Neural cell (in vitro differentiated cells): ENCODE measurements around the gene G6PC3. TPM values are rescaled to one million over a fixed set of nuclear protein-coding genes. Genes with fewer than 3 reads are reported as not detected.

Source experiments
- H2AFZ ChIP-seq: fragments of 200-600, 300-800 bp; sonication (generic), shearing (Covaris generic); 2 replicates; pipeline ENCODE4 v1.6.0; 2014; ENCODE audit warnings: low read depth, mild to moderate bottlenecking, antibody characterized with exemption, low read length, moderate library complexity
- H3F3A ChIP-seq: fragments of 200-600 bp; shearing (Covaris generic); 2 replicates; pipeline ENCODE4 v1.6.1; 2016; ENCODE audit warnings: mild to moderate bottlenecking, moderate library complexity, mixed read lengths, antibody characterized with exemption, low read length; ENCODE audit not compliant: insufficient read depth, poor library complexity, severe bottlenecking
- H3K27ac ChIP-seq: fragments of 200-600, 300-800 bp; sonication (generic), shearing (Covaris generic); 2 replicates; pipeline ENCODE4 v1.5.1; 2014; ENCODE audit warnings: mild to moderate bottlenecking, low read length, moderate library complexity
- H3K27me3 ChIP-seq: fragments of 300-800, 200-600 bp; sonication (generic), shearing (Covaris generic); 2 replicates; pipeline ENCODE4 v1.6.0; 2014; ENCODE audit warnings: mild to moderate bottlenecking, low read depth, low read length, moderate library complexity; ENCODE audit not compliant: insufficient read depth
- H3K36me3 ChIP-seq: fragments of 300-800, 200-600 bp; sonication (generic), shearing (Covaris generic); 2 replicates; pipeline ENCODE4 v1.5.1; 2014; ENCODE audit warnings: mild to moderate bottlenecking, antibody characterized with exemption, low read length, moderate library complexity; ENCODE audit not compliant: insufficient read depth
- H3K4me2 ChIP-seq: fragments of 300-800, 200-600 bp; sonication (generic), shearing (Covaris generic); 2 replicates; pipeline ENCODE4 v1.6.0; 2014; ENCODE audit warnings: mild to moderate bottlenecking, low read length
- H3K4me3 ChIP-seq: fragments of 300-800, 200-600 bp; sonication (generic), shearing (Covaris generic); 2 replicates; pipeline ENCODE4 v1.5.1; 2014; ENCODE audit warnings: mild to moderate bottlenecking, low read length, moderate library complexity
- H3K79me2 ChIP-seq: fragments of 200-600 bp; shearing (Covaris generic); replicated peaks from 2 replicates; pipeline ENCODE4 v1.6.0; 2014; ENCODE audit warnings: mild to moderate bottlenecking, low read length, moderate library complexity; ENCODE audit not compliant: insufficient read depth
- H3K9ac ChIP-seq: fragments of 300-800, 200-600 bp; sonication (generic), shearing (Covaris generic); 2 replicates; pipeline ENCODE4 v1.6.1; 2016; ENCODE audit warnings: mild to moderate bottlenecking, low read length, mixed read lengths
- H3K9me2 ChIP-seq: fragments of 200-600 bp; shearing (Covaris generic); 2 replicates; pipeline ENCODE4 v1.6.1; 2016; ENCODE audit warnings: mild to moderate bottlenecking, low read length, mixed read lengths; ENCODE audit not compliant: insufficient read depth
- H3K9me3 ChIP-seq: fragments of 200-600, 300-800 bp; sonication (generic), shearing (Covaris generic); 2 replicates; pipeline ENCODE4 v1.6.1; 2016; ENCODE audit warnings: mild to moderate bottlenecking, mixed run types, low read length, moderate library complexity, mixed read lengths
- H4K20me1 ChIP-seq: fragments of 200-600 bp; shearing (Covaris generic); 2 replicates; pipeline ENCODE4 v1.6.1; 2016; ENCODE audit warnings: mild to moderate bottlenecking, mixed run types; ENCODE audit not compliant: insufficient read depth
- CTCF ChIP-seq: fragments of 450-650 bp; IDR thresholded peaks from 2 replicates; pipeline ENCODE4 v1.5.1; 2014; ENCODE audit warnings: antibody characterized with exemption, mild to moderate bottlenecking, moderate library complexity; ENCODE audit not compliant: poor library complexity, severe bottlenecking
- EP300 ChIP-seq: fragments of 450-650 bp; conservative IDR thresholded peaks from 2 replicates; pipeline ENCODE4 v1.6.1; 2014; ENCODE audit warnings: antibody characterized with exemption, mild to moderate bottlenecking, moderate library complexity; ENCODE audit not compliant: poor library complexity, severe bottlenecking
- EZH2 ChIP-seq: fragments of 200-600, 300-800 bp; shearing (Covaris generic), sonication (generic); IDR thresholded peaks from 2 replicates; pipeline ENCODE4 v1.6.1; 2014; ENCODE audit warnings: antibody characterized with exemption, low read length, borderline replicate concordance, mild to moderate bottlenecking; ENCODE audit not compliant: insufficient read depth, poor library complexity, severe bottlenecking
- MXI1 ChIP-seq: fragments of 450-650 bp; conservative IDR thresholded peaks from 2 replicates; pipeline ENCODE4 v1.6.1; 2014; ENCODE audit warnings: antibody characterized with exemption, mild to moderate bottlenecking; ENCODE audit not compliant: poor library complexity, severe bottlenecking
- POLR2AphosphoS5 ChIP-seq: IDR thresholded peaks from 2 replicates; pipeline ENCODE4 v1.6.1; 2012
- RAD21 ChIP-seq: fragments of 450-650 bp; conservative IDR thresholded peaks from 2 replicates; pipeline ENCODE4 v1.6.1; 2014; ENCODE audit warnings: antibody characterized with exemption, mild to moderate bottlenecking, moderate library complexity
- SMC3 ChIP-seq: fragments of 450-650 bp; conservative IDR thresholded peaks from 2 replicates; pipeline ENCODE4 v1.6.1; 2014; ENCODE audit warnings: antibody characterized with exemption, mild to moderate bottlenecking, moderate library complexity; ENCODE audit not compliant: poor library complexity
- TAF1 ChIP-seq: IDR thresholded peaks from 2 replicates; pipeline ENCODE4 v1.6.1; 2012; ENCODE audit warnings: low read depth
- polyA plus RNA-seq: library from polyadenylated mRNA; depleted of rRNA; stranded (reverse); fragments of >200 nt; gene quantifications from 2 replicates; pipeline ENCODE4 v1.2.3, GENCODE V29; 2014
- TF ChIP-seq, protein P1 (sequence below): IDR thresholded peaks from 2 replicates; pipeline ENCODE4 v1.6.1; 2012; ENCODE audit warnings: borderline replicate concordance

The G6PC3 gene
- polyA plus RNA-seq, 1 donor from 2014 or later, result 10.8 TPM

DNA sequence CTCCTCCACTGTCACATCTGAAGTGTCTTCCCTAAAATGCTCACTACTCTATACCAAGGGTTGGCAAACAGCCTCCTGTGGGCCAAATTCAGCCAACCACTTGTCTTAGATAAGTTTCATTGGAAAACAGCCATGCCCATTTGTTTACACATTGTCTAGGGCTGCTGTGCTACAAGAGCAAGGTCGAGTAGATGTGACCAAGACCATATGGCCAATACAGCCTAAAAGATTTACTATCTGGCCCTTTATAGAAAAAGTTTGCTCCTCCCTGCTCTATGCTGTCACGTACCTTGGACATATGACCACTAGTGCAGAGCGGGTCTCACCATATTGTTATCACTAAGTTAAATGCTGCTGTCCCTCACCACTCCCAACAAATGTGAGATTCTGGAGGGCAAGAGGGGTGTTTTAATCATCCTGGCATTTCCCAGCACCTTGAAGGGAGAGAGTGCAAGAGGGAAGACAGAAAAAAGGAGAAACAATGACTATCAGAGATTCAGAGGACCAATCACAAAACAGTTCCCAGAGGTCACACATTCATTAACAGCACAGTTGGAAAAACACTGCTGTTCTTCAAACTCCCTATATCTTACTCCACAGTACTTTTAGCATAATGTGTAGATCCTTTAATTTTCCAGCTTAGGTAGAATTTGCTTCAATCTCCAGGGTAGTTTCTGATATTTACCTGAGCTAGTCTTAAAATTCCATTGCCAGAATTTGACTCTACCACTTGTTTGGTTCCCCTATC is 17.2 kb upstream of the G6PC3 start:
- H3K4me3 ChIP-seq, result no peak overlapping the region
- no peaks in the 10 kb centered on the region for H4K20me1 ChIP-seq
- no peaks in the 10 kb centered on the region for H3F3A ChIP-seq
- no peak overlapping the region for H3K27ac ChIP-seq
- no peaks in the 10 kb centered on the region for H3K79me2 ChIP-seq
- H3K4me2 ChIP-seq, result no peak overlapping the region
- TF ChIP-seq TAF1 (no peak), RAD21 (no peak), MXI1 (no peak), POLR2AphosphoS5 (no peak), EP300 (no peak), CTCF (no peak), SMC3 (no peak), EZH2 (no peak)
- TF ChIP-seq, protein P1, sequence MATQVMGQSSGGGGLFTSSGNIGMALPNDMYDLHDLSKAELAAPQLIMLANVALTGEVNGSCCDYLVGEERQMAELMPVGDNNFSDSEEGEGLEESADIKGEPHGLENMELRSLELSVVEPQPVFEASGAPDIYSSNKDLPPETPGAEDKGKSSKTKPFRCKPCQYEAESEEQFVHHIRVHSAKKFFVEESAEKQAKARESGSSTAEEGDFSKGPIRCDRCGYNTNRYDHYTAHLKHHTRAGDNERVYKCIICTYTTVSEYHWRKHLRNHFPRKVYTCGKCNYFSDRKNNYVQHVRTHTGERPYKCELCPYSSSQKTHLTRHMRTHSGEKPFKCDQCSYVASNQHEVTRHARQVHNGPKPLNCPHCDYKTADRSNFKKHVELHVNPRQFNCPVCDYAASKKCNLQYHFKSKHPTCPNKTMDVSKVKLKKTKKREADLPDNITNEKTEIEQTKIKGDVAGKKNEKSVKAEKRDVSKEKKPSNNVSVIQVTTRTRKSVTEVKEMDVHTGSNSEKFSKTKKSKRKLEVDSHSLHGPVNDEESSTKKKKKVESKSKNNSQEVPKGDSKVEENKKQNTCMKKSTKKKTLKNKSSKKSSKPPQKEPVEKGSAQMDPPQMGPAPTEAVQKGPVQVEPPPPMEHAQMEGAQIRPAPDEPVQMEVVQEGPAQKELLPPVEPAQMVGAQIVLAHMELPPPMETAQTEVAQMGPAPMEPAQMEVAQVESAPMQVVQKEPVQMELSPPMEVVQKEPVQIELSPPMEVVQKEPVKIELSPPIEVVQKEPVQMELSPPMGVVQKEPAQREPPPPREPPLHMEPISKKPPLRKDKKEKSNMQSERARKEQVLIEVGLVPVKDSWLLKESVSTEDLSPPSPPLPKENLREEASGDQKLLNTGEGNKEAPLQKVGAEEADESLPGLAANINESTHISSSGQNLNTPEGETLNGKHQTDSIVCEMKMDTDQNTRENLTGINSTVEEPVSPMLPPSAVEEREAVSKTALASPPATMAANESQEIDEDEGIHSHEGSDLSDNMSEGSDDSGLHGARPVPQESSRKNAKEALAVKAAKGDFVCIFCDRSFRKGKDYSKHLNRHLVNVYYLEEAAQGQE, result no peak
- H3K9me2 ChIP-seq, result no peaks in the 10 kb centered on the region
- no peaks in the 10 kb centered on the region for H3K36me3 ChIP-seq
- H3K9me3 ChIP-seq, result no peaks in the 10 kb centered on the region
- no peak overlapping the region for H2AFZ ChIP-seq
- H3K27me3 ChIP-seq, result no peaks in the 10 kb centered on the region
- no peak overlapping the region for H3K9ac ChIP-seq

DNA sequence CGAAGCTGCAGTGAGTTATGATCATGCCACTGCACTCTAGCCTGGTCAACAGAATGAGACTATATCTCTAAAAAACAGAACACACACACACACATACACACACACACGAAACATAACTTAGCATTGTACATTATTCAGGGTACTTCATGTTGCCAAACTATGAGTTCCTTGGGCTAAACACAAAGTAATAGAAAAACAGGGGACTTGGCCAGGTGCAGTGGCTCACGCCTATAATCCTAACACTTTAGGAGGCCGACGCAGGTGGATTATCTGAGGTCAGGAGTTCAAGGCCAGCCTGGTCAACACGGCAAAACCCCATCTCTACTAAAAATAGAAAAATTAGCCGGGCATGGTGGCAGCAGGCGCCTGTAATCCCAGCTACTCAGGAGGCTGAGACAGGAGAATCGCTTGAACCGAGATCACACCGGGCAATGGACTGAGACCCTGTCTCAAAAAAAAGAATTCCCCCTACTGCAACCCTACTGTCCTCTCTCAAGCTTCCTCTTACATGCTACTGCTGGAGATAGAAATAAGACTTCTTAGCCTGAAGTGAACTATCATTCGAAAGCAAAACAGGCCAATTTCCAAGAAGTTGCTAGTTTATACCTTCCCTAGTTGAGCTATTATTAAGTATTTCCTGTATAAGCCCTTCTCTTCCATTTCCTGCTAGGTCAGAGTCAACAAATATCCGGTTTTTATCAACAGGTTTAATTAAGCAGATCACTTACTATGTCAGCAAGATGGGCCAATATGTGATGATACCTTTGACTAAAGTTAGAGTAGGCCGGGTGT is 11.2 kb upstream of the G6PC3 start:
- Histone ChIP-seq H3K9me2 (no peaks in the 10 kb centered on the region), H3K27me3 (no peaks in the 10 kb centered on the region), H3K79me2 (peaks cover 39% of the 10 kb centered on the region), H3K36me3 (no peaks in the 10 kb centered on the region), H3K4me2 (no peak overlapping the region), H3K4me3 (no peak overlapping the region), H3K9me3 (no peaks in the 10 kb centered on the region), H4K20me1 (no peaks in the 10 kb centered on the region), H3F3A (no peaks in the 10 kb centered on the region), H3K9ac (no peak overlapping the region), H2AFZ (no peak overlapping the region), H3K27ac (no peak overlapping the region)
- TF ChIP-seq EP300 (no peak), TAF1 (no peak), POLR2AphosphoS5 (no peak), EZH2 (no peak), SMC3 (no peak), RAD21 (no peak), MXI1 (no peak), CTCF (no peak)
- TF ChIP-seq, protein P1, result no peak
